B cell (primary cell): Measurements from ENCODE around the gene CCIN. TPM values are rescaled to one million over a fixed set of nuclear protein-coding genes. Genes with fewer than 3 reads are reported as not detected.
"Not testable (repeated sequence)": the region's sequence is repeated elsewhere in the genome, so short reads cannot be mapped to it uniquely, and the experiment has no call there.

Experiments used
- ATAC-seq: fragments of 200-7000 bp; cut with Tn5 transposase; one replicate; pipeline ENCODE4 v1.10.0; 2021; ENCODE audit warnings: low read depth, mild to moderate bottlenecking, moderate number of reproducible peaks, moderate library complexity
- CTCF ChIA-PET: fragments of 350-600 bp; sonication (Branson Sonifier 250); formaldehyde crosslinking; loops from one replicate; lab custom pipeline; 2021; ENCODE audit warnings: antibody characterized with exemption, inconsistent platforms; lab: Charles Lee
- POLR2A ChIA-PET: fragments of 350-600 bp; sonication (Branson Sonifier 250); formaldehyde crosslinking; loops from one replicate; lab custom pipeline; 2021; ENCODE audit warnings: antibody characterized with exemption; lab: Charles Lee
- DNase-seq: peaks from one replicate; pipeline ENCODE4 v3.0.0; 2013
- H2AFZ ChIP-seq: 2 replicates; pipeline ENCODE4 v1.6.1; 2012; ENCODE audit warnings: mild to moderate bottlenecking, low read depth, low read length; ENCODE audit not compliant: insufficient read depth, poor library complexity, severe bottlenecking
- H3K27ac ChIP-seq, 2 donors: 1 replicate in 1 of 2; 2 replicates in 1 of 2; pipeline ENCODE4 v1.5.1; 2012 to 2013; ENCODE audit warnings: low read length in 2 of 2, mild to moderate bottlenecking in 2 of 2, moderate library complexity in 1 of 2
- H3K27me3 ChIP-seq, 4 experiments: fragments of 200-600 bp in 1 of 4; sonication (generic) in 1 of 4; replicated peaks in 1 of 4; 1 replicate in 2 of 4; 2 replicates in 2 of 4; pipeline versions ENCODE4 v1.6.1 to v1.7.0; 2013 to 2016; ENCODE audit warnings: low read length in 3 of 4, mild to moderate bottlenecking in 2 of 4, mixed read lengths in 1 of 4, moderate library complexity in 1 of 4; ENCODE audit not compliant: insufficient read depth in 4 of 4, control insufficient read depth in 3 of 4; ENCODE audit errors: control extremely low read depth in 1 of 4
- H3K36me3 ChIP-seq, 2 experiments: replicated peaks in 1 of 2; 1 replicate in 1 of 2; 2 replicates in 1 of 2; pipeline versions ENCODE4 v1.6.1 to v1.7.1; 2013; ENCODE audit warnings: low read length in 1 of 2; ENCODE audit not compliant: insufficient read depth in 2 of 2, control insufficient read depth in 1 of 2; ENCODE audit errors: control extremely low read depth in 1 of 2, extremely low read depth in 1 of 2
- H3K4me1 ChIP-seq, 2 donors: fragments of 200-600 bp in 1 of 2; sonication (generic) in 1 of 2; 1 replicate in 1 of 2; 2 replicates in 1 of 2; pipeline versions ENCODE4 v1.5.1 to v1.6.1; 2013 to 2017; ENCODE audit warnings: low read length in 2 of 2; ENCODE audit not compliant: control insufficient read depth in 2 of 2, insufficient read depth in 2 of 2
- H3K4me2 ChIP-seq: replicated peaks from 2 replicates; pipeline ENCODE3; 2012; ENCODE audit warnings: mild to moderate bottlenecking, low read depth, low read length; ENCODE audit not compliant: poor library complexity, severe bottlenecking
- H3K4me3 ChIP-seq, 5 experiments: fragments of 200-600 bp in 1 of 5; sonication (generic) in 1 of 5; 1 replicate in 3 of 5; 2 replicates in 2 of 5; pipeline versions ENCODE4 v1.5.1 to v1.7.0; 2011 to 2016; ENCODE audit warnings: low read length in 4 of 5, mild to moderate bottlenecking in 4 of 5, low read depth in 2 of 5, control low read depth in 1 of 5, moderate library complexity in 1 of 5; ENCODE audit not compliant: insufficient read depth in 1 of 5; ENCODE audit errors: control extremely low read depth in 1 of 5, extremely low read depth in 1 of 5
- H3K79me2 ChIP-seq: fragments of 200-600 bp; sonication (generic); one replicate; pipeline ENCODE4 v1.6.0; 2016; ENCODE audit warnings: low read length; ENCODE audit not compliant: control insufficient read depth, insufficient read depth
- H3K9ac ChIP-seq: fragments of 200-600 bp; sonication (generic); 2 replicates; pipeline ENCODE4 v1.6.1; 2017; ENCODE audit warnings: mild to moderate bottlenecking, low read length, moderate library complexity
- H3K9me3 ChIP-seq, 3 donors: one replicate each; pipeline versions ENCODE4 v1.6.1 to v1.7.1; 2013; ENCODE audit warnings: low read length in 2 of 3; ENCODE audit not compliant: control insufficient read depth in 2 of 3, insufficient read depth in 1 of 3; ENCODE audit errors: control extremely low read depth in 1 of 3
- H4K20me1 ChIP-seq: 2 replicates; pipeline ENCODE4 v1.6.0; 2012; ENCODE audit warnings: mild to moderate bottlenecking, low read length; ENCODE audit not compliant: insufficient read depth, control insufficient read depth, poor library complexity, severe bottlenecking
- H3K27ac Mint-ChIP-seq: one replicate; pipeline ENCODE4 v1.8.0; 2021; ENCODE audit warnings: mixed read lengths
- H3K27me3 Mint-ChIP-seq: one replicate; pipeline ENCODE4 v1.8.0; 2021; ENCODE audit warnings: mixed read lengths
- H3K4me1 Mint-ChIP-seq: one replicate; pipeline ENCODE4 v1.8.0; 2021; ENCODE audit warnings: mixed read lengths
- H3K4me3 Mint-ChIP-seq: one replicate; pipeline ENCODE4 v1.8.0; 2021; ENCODE audit warnings: mixed read lengths
- H3K9me3 Mint-ChIP-seq: one replicate; pipeline ENCODE4 v1.8.0; 2022; ENCODE audit warnings: mixed read lengths; ENCODE audit not compliant: insufficient read depth
- CTCF ChIP-seq: fragments of 200-600 bp; IDR thresholded peaks from one replicate; pipeline ENCODE4 v1.8.0; 2022; ENCODE audit warnings: antibody characterized with exemption, mild to moderate bottlenecking
- EZH2 ChIP-seq: IDR thresholded peaks from 2 replicates; pipeline ENCODE4 v1.6.1; 2012; ENCODE audit warnings: borderline replicate concordance, low read depth, mild to moderate bottlenecking, moderate library complexity, low read length; ENCODE audit not compliant: insufficient read depth, poor library complexity, severe bottlenecking
- WGBS: methylation state at CpG from one replicate; pipeline ENCODE4 v1.1.5; 2013; ENCODE audit warnings: missing lambda C conversion rate; ENCODE audit not compliant: insufficient coverage; 5-methylcytosine and 5-hydroxymethylcytosine counted together
- intact Hi-C: fragments of 100-400 bp; cut with micrococcal nuclease; formaldehyde crosslinking; loops from one replicate; pipeline ENCODE4 v1.10.0; 2022
- polyA plus RNA-seq: library from polyadenylated mRNA; depleted of rRNA; stranded (reverse); fragments of >200 nt; gene quantifications from 2 replicates; pipeline ENCODE4 v1.2.3, GENCODE V29; 2012
- total RNA-seq, 2 donors: library from RNA; stranded (reverse); fragments of 120-200 nt in 1 of 2; gene quantifications; 1 replicate in 1 of 2; 2 replicates in 1 of 2; pipeline versions ENCODE4 v1.2.3 to v1.2.4, GENCODE V29; 2013 to 2022

Gene CCIN
- total and polyA plus RNA-seq, 2 donors (not counting 1 experiment from before 2014, with no cell fraction given), result 0.15 TPM; not detected in 1

- H3K4me1 ChIP-seq, H3K36me3 ChIP-seq, H3K4me3 ChIP-seq, H3K27ac Mint-ChIP-seq, POLR2A ChIA-PET, H2AFZ ChIP-seq, H3K4me2 ChIP-seq, H3K9me3 Mint-ChIP-seq, H4K20me1 ChIP-seq, H3K27ac ChIP-seq, H3K9ac ChIP-seq, H3K27me3 Mint-ChIP-seq, H3K79me2 ChIP-seq, H3K9me3 ChIP-seq, ATAC-seq, H3K4me3 Mint-ChIP-seq, H3K4me1 Mint-ChIP-seq, DNase-seq, H3K27me3 ChIP-seq: not testable (repeated sequence)
- CTCF ChIA-PET, result interaction anchor here (1.2 kb wide), 1 partner anchor 57 kb away, joined by 5 read pairs; no protein-coding TSS in a partner anchor
- WGBS, result 96% methylated on average over 8 of the region's 11 CpGs
- intact Hi-C loops, result loop anchor here (10.0 kb wide), 1 partner anchor 125 kb away; the partner anchor contains the start of gene RECK
Measured at GRCh38 chr9:36160126-36160525, 9.1 kb upstream of the CCIN start.

- no peak overlapping the region for H3K4me2 ChIP-seq
- intact Hi-C loops, result loop anchor here (10.0 kb wide), 1 partner anchor 126 kb away; the partner anchor contains the start of gene RECK
- POLR2A ChIA-PET, result no interaction called here
Measured at GRCh38 chr9:36161187-36161586, 8.0 kb upstream of the CCIN start.

More at GRCh38 chr9:36161187-36161586, 8.0 kb upstream of the CCIN start:
- CTCF ChIA-PET, result interaction anchor here (0.7 to 1.4 kb wide), 3 partner anchors 10 to 138 kb away, joined by 3 to 4 read pairs (median 4); no protein-coding TSS in a partner anchor
- TF ChIP-seq CTCF, result no peak
- TF ChIP-seq EZH2, result no peak
- Histone ChIP-seq H3K9ac (no peak overlapping the region), H3K9me3 (peaks cover 0 to 4% (median 3%) of the 10 kb centered on the region in 3 donors), H2AFZ (no peak overlapping the region), H3K27ac (no peak overlapping the region), H3K4me1 (peaks cover 0 to 4% of the 10 kb centered on the region in 2 donors), H4K20me1 (no peaks in the 10 kb centered on the region), H3K36me3 (no peaks in the 10 kb centered on the region), H3K79me2 (no peaks in the 10 kb centered on the region), H3K27me3 (no peaks in the 10 kb centered on the region), H3K4me3 (no peak overlapping the region)
- no peak overlapping the region for H3K4me3 Mint-ChIP-seq
- no peak for ATAC-seq
- DNase-seq, result no peak
- no peaks in the 10 kb centered on the region for H3K27me3 Mint-ChIP-seq
- no peaks in the 10 kb centered on the region for H3K9me3 Mint-ChIP-seq
- 100% methylated on average over 2 of the region's 2 CpGs for WGBS
- no peaks in the 10 kb centered on the region for H3K4me1 Mint-ChIP-seq
- peak overlapping the region; percentile 5 for H3K27ac Mint-ChIP-seq
